Transverse colon (tissue), 4 donors: ENCODE results near the gene ZNF26. TPM values are rescaled to one million over a fixed set of nuclear protein-coding genes. Genes with fewer than 3 reads are reported as not detected.

ENCODE experiments used
- DNase-seq: peaks from one replicate; pipeline ENCODE4 v3.0.0-alpha.2; 2019
- H3K27ac ChIP-seq, 4 donors: fragments of 200-600 bp; sonication (generic); 2 replicates each; pipeline ENCODE4 v1.5.1; 2016 to 2018; ENCODE audit warnings: inconsistent platforms in 4 of 4
- H3K27me3 ChIP-seq: fragments of 200-600 bp; sonication (generic); 2 replicates; pipeline ENCODE4 v1.5.1; 2017; ENCODE audit warnings: inconsistent platforms
- H3K36me3 ChIP-seq, 4 donors: fragments of 200-600 bp; sonication (generic); 2 replicates each; pipeline ENCODE4 v1.5.1; 2017 to 2019; ENCODE audit warnings: inconsistent platforms in 4 of 4
- H3K4me1 ChIP-seq, 4 donors: fragments of 200-600 bp; sonication (generic); 2 replicates each; pipeline ENCODE4 v1.5.1; 2017 to 2020; ENCODE audit warnings: inconsistent platforms in 4 of 4
- H3K4me3 ChIP-seq, 4 donors: fragments of 200-600 bp; sonication (generic); 1 replicate in 1 of 4; 2 replicates in 3 of 4; pipeline versions ENCODE4 v1.5.1 to v1.6.1; 2017 to 2019; ENCODE audit warnings: inconsistent platforms in 4 of 4
- H3K9me3 ChIP-seq, 2 donors: fragments of 200-600 bp; sonication (generic); 2 replicates each; pipeline ENCODE4 v1.5.1; 2017 to 2019; ENCODE audit warnings: inconsistent platforms in 2 of 2
- CTCF ChIP-seq, 5 experiments: fragments of 200-600 bp in 3 of 5; fragments of 450-650 bp in 2 of 5; sonication (generic) in 3 of 5; IDR thresholded peaks; 1 replicate in 2 of 5; 2 replicates in 3 of 5; pipeline ENCODE4 v1.5.1; 2016 to 2017; ENCODE audit warnings: antibody characterized with exemption in 5 of 5, inconsistent platforms in 3 of 5, mild to moderate bottlenecking in 2 of 5, moderate library complexity in 1 of 5
- EP300 ChIP-seq: sonication (generic); formaldehyde crosslinking; IDR thresholded peaks from one replicate; pipeline ENCODE4 v1.6.1; 2017; ENCODE audit warnings: antibody characterized with exemption, low read depth
- POLR2A ChIP-seq: fragments of 450-650 bp; IDR thresholded peaks from one replicate; pipeline ENCODE4 v1.6.1; 2016; ENCODE audit warnings: antibody characterized with exemption, mild to moderate bottlenecking, moderate library complexity
- POLR2AphosphoS5 ChIP-seq, 3 donors: sonication (generic); formaldehyde crosslinking; IDR thresholded peaks; one replicate each; pipeline ENCODE4 v1.6.1; 2016; ENCODE audit warnings: antibody characterized with exemption in 3 of 3
- WGBS, 2 donors: methylation state at CpG; one replicate each; pipeline ENCODE4 v1.1.5; 2018; ENCODE audit warnings: low coverage in 1 of 2; 5-methylcytosine and 5-hydroxymethylcytosine counted together
- in situ Hi-C, 4 donors: fragments of 200-750 bp; cut with MboI; loops; one replicate each; pipeline versions ENCODE4 v1.15.0 to v1.15.1; 2017; ENCODE audit warnings: low sequenced_read_pairs in 3 of 4, low pct_ligation_motif_present in 1 of 4, low pct_unique_long_range_greater_than_20kb in 1 of 4
- intact Hi-C: fragments of 100-400 bp; cut with DNase I; formaldehyde crosslinking; loops from one replicate; pipeline ENCODE4 v1.15.1; 2023; ENCODE audit warnings: low total_unique reads
- total RNA-seq, 4 donors: library from RNA; depleted of rRNA; stranded (reverse); fragments of >200 nt; gene quantifications; one replicate each; pipeline ENCODE4 v1.1.0, GENCODE V29; 2016

Gene ZNF26
- total RNA-seq, 4 donors from 2014 or later, result 12.7 to 26.3 (median 18.5) TPM

GRCh38 chr12:132941336-132941954, 44.7 kb upstream of the ZNF26 start:
- in situ Hi-C loops (no loop called here), intact Hi-C loops (no loop called here)
- Histone ChIP-seq H3K4me3 (no peak overlapping the region), H3K36me3 (peaks cover 0 to 57% (median 26%) of the 10 kb centered on the region in 4 donors), H3K9me3 (peaks cover 44 to 78% of the 10 kb centered on the region in 2 donors), H3K27ac (no peak overlapping the region), H3K27me3 (no peaks in the 10 kb centered on the region), H3K4me1 (no peaks in the 10 kb centered on the region)
- no peak for DNase-seq
- WGBS, 2 donors, result 96 to 98% methylated on average over 15 to 34 of the region's 34 CpGs
- TF ChIP-seq CTCF (IDR thresholded peaks at IDR 0.05) (no peak), POLR2AphosphoS5 (IDR thresholded peaks at IDR 0.05) (no peak), EP300 (no peak), POLR2A (no peak)

GRCh38 chr12:132942611-132943010, 43.6 kb upstream of the ZNF26 start:
- WGBS, 2 donors, result 96% methylated on average over 13 of the region's 13 CpGs; no CpG with 5 or more reads in 1 of the 2 donors
- no peak overlapping the region for H3K27ac ChIP-seq
- H3K36me3 ChIP-seq, result peaks cover 0 to 67% (median 31%) of the 10 kb centered on the region in 4 donors
- intact Hi-C loops (no loop called here), in situ Hi-C loops (no loop called here)
- peaks cover 47 to 80% of the 10 kb centered on the region in 2 donors for H3K9me3 ChIP-seq
- DNase-seq, result no peak
- no peaks in the 10 kb centered on the region for H3K4me1 ChIP-seq
- H3K4me3 ChIP-seq, result no peak overlapping the region
- no peaks in the 10 kb centered on the region for H3K27me3 ChIP-seq
- no peak for TF ChIP-seq CTCF (IDR thresholded peaks at IDR 0.05)
- no peak for TF ChIP-seq EP300
- no peak for TF ChIP-seq POLR2AphosphoS5 (IDR thresholded peaks at IDR 0.05)
- TF ChIP-seq POLR2A, result no peak

- H3K9me3 ChIP-seq, result peaks cover 56 to 91% of the 10 kb centered on the region in 2 donors
- in situ Hi-C loops, result no loop called here
- TF ChIP-seq POLR2AphosphoS5 (IDR thresholded peaks at IDR 0.05) (no peak), CTCF (IDR thresholded peaks at IDR 0.05) (no peak), EP300 (no peak), POLR2A (no peak)
Observed at GRCh38 chr12:132945806-132946205, 40.4 kb upstream of the ZNF26 start.

GRCh38 chr12:132946246-132946820, 39.8 kb upstream of the ZNF26 start:
- H3K27me3 ChIP-seq, result no peaks in the 10 kb centered on the region
- no peak overlapping the region for H3K27ac ChIP-seq
- peaks cover 50 to 86% of the 10 kb centered on the region in 2 donors for H3K9me3 ChIP-seq

More at GRCh38 chr12:132945806-132946205, 40.4 kb upstream of the ZNF26 start:
- no peak overlapping the region for H3K27ac ChIP-seq
- DNase-seq, result no peak
- intact Hi-C loops, result no loop called here
- H3K4me1 ChIP-seq, result no peaks in the 10 kb centered on the region
- H3K27me3 ChIP-seq, result no peaks in the 10 kb centered on the region
- 98% methylated on average over 9 of the region's 9 CpGs; no CpG with 5 or more reads in 1 of the 2 donors for WGBS, 2 donors
- peaks cover 0 to 83% (median 37%) of the 10 kb centered on the region in 4 donors for H3K36me3 ChIP-seq
- no peak overlapping the region for H3K4me3 ChIP-seq

More at GRCh38 chr12:132946246-132946820, 39.8 kb upstream of the ZNF26 start:
- Histone ChIP-seq H3K4me1 (no peaks in the 10 kb centered on the region), H3K4me3 (no peak overlapping the region), H3K36me3 (peaks cover 0 to 78% (median 36%) of the 10 kb centered on the region in 4 donors)
- intact Hi-C loops, result no loop called here
- DNase-seq, result no peak
- 89 to 100% methylated on average over 3 to 8 of the region's 8 CpGs for WGBS, 2 donors
- TF ChIP-seq POLR2A (no peak), POLR2AphosphoS5 (IDR thresholded peaks at IDR 0.05) (no peak), EP300 (no peak), CTCF (IDR thresholded peaks at IDR 0.05) (no peak)
- in situ Hi-C loops, result no loop called here
